Measurements from ENCODE around the gene SLC14A1.

DNA sequence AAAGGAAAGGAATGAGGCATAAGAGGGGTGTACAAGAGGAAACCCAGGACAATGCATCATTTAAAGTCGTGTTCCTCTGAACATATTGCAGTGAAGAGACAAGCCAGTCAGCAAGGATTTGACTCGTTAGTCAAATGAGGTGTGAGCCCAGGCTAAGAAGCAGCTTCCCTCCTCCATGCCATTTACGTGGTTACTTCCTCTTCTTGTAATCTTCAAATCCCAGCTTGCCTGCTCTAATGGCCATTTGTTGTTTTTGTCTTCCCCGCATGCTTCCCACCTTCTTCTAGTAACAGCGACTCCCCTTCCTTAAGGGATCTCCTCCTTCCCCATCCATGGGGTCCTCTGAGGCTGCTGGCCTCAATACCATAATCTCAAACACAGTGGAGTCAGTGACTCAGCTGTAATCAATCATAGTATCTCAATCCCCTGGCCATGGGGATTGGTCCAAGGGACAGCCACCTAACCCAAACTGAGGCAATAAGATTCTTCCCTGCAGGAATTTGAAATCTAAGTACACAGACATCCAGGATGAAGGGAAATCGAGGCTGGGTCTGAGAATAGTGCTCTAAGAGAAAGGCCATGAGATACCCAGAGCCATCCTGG, 37.6 kb downstream of the SLC14A1 start:
- TF ChIP-seq EZH2 (IDR thresholded peaks at IDR 0.05; ENCODE audit: insufficient read depth, poor library complexity, severe bottlenecking) (no peak), EZH2phosphoT487 (IDR thresholded peaks at IDR 0.05; ENCODE audit: insufficient read depth, low read depth) (no peak)
